HFF-Myc (cell line): Measurements from ENCODE around the gene PRKCE.

Source experiments
- DNase-seq: peaks from one replicate; pipeline ENCODE4 v3.0.0-alpha.2; 2011; ENCODE audit warnings: low read depth; ENCODE audit errors: extremely low read depth
- H3K4me3 ChIP-seq: replicated peaks from 2 replicates; pipeline ENCODE4 v1.5.1; 2011; ENCODE audit warnings: low read depth, mild to moderate bottlenecking, control low read depth, low read length
- CTCF ChIP-seq: IDR thresholded peaks from 2 replicates; pipeline ENCODE4 v1.5.1; 2012; ENCODE audit warnings: mild to moderate bottlenecking, low read depth, low read length, control low read depth; ENCODE audit errors: missing control alignments

The PRKCE gene

GRCh38 chr2:45726188-45726587, 74.7 kb downstream of the PRKCE start:
- no peak for TF ChIP-seq CTCF
- no peak for DNase-seq
- no peak overlapping the region for H3K4me3 ChIP-seq

GRCh38 chr2:45728458-45728942, 77.0 kb downstream of the PRKCE start:
- no peak for DNase-seq
- no peak for TF ChIP-seq CTCF
- no peak overlapping the region for H3K4me3 ChIP-seq

GRCh38 chr2:45729753-45730512, 78.5 kb downstream of the PRKCE start:
- DNase-seq: no peak
- peak; percentile 27 for TF ChIP-seq CTCF
- no peak overlapping the region for H3K4me3 ChIP-seq

GRCh38 chr2:45731141-45731540, 79.7 kb downstream of the PRKCE start:
- no peak for TF ChIP-seq CTCF
- H3K4me3 ChIP-seq: no peak overlapping the region
- no peak for DNase-seq

- no peak for TF ChIP-seq CTCF
- DNase-seq: no peak
- H3K4me3 ChIP-seq: no peak overlapping the region
Observed at GRCh38 chr2:45732436-45732835, 81.0 kb downstream of the PRKCE start.

GRCh38 chr2:45732946-45733345, 81.5 kb downstream of the PRKCE start:
- no peak for TF ChIP-seq CTCF

GRCh38 chr2:45734336-45734735, 82.9 kb downstream of the PRKCE start:
- DNase-seq: no peak
- no peak for TF ChIP-seq CTCF
- H3K4me3 ChIP-seq: no peak overlapping the region

More at GRCh38 chr2:45732946-45733345, 81.5 kb downstream of the PRKCE start:
- no peak overlapping the region for H3K4me3 ChIP-seq
- no peak for DNase-seq
